Liver (tissue), 3 donors: ENCODE measurements around the gene NECTIN1.

Experiments
- CTCF ChIP-seq: fragments of 150-350 bp; IDR thresholded peaks from 2 replicates; pipeline ENCODE4 v1.5.1; 2017; ENCODE audit warnings: improper control_type of control experiment, low read depth, low read length; ENCODE audit not compliant: missing input control
- FOXA2 ChIP-seq: IDR thresholded peaks from 2 replicates; pipeline ENCODE4 v1.6.1; 2016; ENCODE audit warnings: antibody characterized with exemption
- HNF4A ChIP-seq, 2 donors: conservative IDR thresholded peaks; 2 replicates each; pipeline ENCODE4 v1.6.1; 2016; ENCODE audit warnings: antibody characterized with exemption in 2 of 2, mild to moderate bottlenecking in 2 of 2
- MAX ChIP-seq: IDR thresholded peaks from 2 replicates; pipeline ENCODE4 v1.6.1; 2016; ENCODE audit warnings: antibody characterized with exemption
- REST ChIP-seq: IDR thresholded peaks from 2 replicates; pipeline ENCODE4 v1.6.1; 2016; ENCODE audit warnings: antibody characterized with exemption, mild to moderate bottlenecking
- SP1 ChIP-seq: IDR thresholded peaks from 2 replicates; pipeline ENCODE4 v1.6.1; 2018; ENCODE audit warnings: antibody characterized with exemption, mild to moderate bottlenecking
- TAF1 ChIP-seq: conservative IDR thresholded peaks from 2 replicates; pipeline ENCODE4 v1.6.1; 2016; ENCODE audit warnings: antibody characterized with exemption, mild to moderate bottlenecking
- YY1 ChIP-seq: IDR thresholded peaks from 2 replicates; pipeline ENCODE4 v1.6.1; 2016; ENCODE audit warnings: antibody characterized with exemption, mild to moderate bottlenecking
- ZBTB33 ChIP-seq: IDR thresholded peaks from 2 replicates; pipeline ENCODE4 v1.6.1; 2016; ENCODE audit warnings: antibody characterized with exemption
- donor health status: healthy.
- donor health status: healthy.

GRCh38 chr11:119652907-119653659, 75.9 kb downstream of the NECTIN1 start:
- TF ChIP-seq TAF1 (no peak), HNF4A (conservative IDR thresholded peaks at IDR 0.05) (no peak), CTCF (no peak), FOXA2 (no peak), YY1 (no peak), ZBTB33 (no peak), MAX (no peak), REST (no peak), SP1 (no peak)
